ENCODE results near the gene TESK2. TPM values are rescaled to one million over a fixed set of nuclear protein-coding genes. Genes with fewer than 3 reads are reported as not detected.

Gene TESK2
- total RNA-seq, 1 donor: 2.2 TPM

DNA sequence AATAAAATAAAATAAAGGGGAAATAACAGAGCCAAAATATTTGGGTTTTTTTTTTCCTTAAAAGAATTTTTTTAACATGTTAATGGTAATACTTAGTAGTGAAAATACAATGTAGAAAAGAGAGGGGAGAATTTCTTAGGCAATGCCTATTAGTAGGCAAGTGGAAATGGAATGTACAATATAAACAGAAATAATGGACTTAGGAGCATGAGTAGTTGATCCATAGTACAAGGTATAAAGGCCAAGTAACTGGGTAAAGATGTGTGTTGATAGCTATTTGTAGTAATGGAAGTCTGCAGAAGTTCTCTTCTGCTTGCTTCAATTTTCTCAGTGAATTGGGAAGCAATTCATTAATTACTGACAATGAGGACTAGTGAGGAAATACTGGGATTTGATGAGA lies 34.4 kb downstream of the TESK2 start:
- no peak for DNase-seq (ENCODE audit: low read depth)
- no peak overlapping the region for H3K4me3 ChIP-seq (ENCODE audit: low read depth, low read length)
- TF ChIP-seq, protein P1, sequence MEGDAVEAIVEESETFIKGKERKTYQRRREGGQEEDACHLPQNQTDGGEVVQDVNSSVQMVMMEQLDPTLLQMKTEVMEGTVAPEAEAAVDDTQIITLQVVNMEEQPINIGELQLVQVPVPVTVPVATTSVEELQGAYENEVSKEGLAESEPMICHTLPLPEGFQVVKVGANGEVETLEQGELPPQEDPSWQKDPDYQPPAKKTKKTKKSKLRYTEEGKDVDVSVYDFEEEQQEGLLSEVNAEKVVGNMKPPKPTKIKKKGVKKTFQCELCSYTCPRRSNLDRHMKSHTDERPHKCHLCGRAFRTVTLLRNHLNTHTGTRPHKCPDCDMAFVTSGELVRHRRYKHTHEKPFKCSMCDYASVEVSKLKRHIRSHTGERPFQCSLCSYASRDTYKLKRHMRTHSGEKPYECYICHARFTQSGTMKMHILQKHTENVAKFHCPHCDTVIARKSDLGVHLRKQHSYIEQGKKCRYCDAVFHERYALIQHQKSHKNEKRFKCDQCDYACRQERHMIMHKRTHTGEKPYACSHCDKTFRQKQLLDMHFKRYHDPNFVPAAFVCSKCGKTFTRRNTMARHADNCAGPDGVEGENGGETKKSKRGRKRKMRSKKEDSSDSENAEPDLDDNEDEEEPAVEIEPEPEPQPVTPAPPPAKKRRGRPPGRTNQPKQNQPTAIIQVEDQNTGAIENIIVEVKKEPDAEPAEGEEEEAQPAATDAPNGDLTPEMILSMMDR (IDR thresholded peaks at IDR 0.05; ENCODE audit: insufficient read depth, low read depth, low read length): no peak

DNA sequence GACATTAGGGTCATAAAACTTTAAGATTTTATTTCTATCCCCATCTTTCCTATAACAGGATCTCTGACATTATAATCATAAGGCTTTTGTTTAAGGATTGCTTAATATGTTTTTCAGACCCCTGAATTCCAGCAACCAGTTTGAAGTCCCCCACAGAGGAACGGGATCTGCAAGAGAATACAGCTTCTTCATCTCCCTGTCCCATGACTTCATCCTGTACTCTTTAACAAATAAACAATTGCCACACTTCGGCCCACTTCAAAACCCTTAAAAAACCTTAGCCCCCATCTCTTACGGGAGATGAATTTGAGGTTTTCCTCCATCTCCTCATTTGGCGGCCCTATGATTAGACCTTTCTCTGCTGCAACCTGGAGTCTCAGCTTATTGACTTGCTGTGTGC lies 35.8 kb downstream of the TESK2 start:
- DNase-seq (ENCODE audit: low read depth): no peak
- TF ChIP-seq, protein P1 (IDR thresholded peaks at IDR 0.05; ENCODE audit: insufficient read depth, low read depth, low read length): no peak
- no peak overlapping the region for H3K4me3 ChIP-seq (ENCODE audit: low read depth, low read length)

DNA sequence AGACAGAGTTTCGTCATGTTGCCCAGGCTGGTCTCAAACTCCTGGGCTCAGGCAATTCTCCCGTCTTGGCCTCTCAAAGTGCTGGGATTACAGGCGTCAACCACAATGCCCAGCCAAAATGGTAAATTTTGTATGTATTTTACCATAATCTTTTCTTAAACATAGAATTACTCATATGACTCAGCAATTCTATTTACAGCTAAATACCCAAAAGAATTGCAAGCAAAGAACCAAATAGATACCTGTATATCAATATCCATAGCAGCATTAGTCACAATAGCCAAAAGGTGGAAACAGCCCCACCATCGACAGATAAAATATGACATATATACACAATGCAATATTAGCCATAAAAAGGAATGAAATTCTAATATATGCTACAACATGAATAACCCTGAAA lies 36.5 kb downstream of the TESK2 start:
- DNase-seq (ENCODE audit: low read depth): no peak
- H3K4me3 ChIP-seq (ENCODE audit: low read depth, low read length): no peak overlapping the region
- TF ChIP-seq, protein P1 (IDR thresholded peaks at IDR 0.05; ENCODE audit: insufficient read depth, low read depth, low read length): no peak

DNA sequence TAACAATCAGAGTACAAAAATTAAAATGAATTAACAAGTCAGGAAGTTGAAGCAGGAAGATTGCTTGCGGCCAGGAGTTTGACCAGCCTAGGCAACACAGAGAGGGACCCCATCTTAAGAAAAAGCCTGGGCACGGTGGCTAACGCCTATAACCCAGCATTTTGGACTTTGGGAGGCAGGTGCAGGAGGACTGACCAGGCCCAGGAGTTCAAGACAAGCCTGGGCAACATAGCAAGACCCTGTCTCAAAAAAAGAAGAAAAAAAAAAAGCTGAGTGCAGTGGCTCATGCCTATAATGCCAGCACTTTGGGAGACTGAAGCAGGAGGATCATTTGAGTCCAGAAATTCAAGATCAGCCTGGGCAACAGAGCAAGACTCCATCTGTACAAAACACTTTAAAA lies 38.5 kb downstream of the TESK2 start:
- TF ChIP-seq, protein P1 (IDR thresholded peaks at IDR 0.05; ENCODE audit: insufficient read depth, low read depth, low read length): no peak
- no peak for DNase-seq (ENCODE audit: low read depth)

DNA sequence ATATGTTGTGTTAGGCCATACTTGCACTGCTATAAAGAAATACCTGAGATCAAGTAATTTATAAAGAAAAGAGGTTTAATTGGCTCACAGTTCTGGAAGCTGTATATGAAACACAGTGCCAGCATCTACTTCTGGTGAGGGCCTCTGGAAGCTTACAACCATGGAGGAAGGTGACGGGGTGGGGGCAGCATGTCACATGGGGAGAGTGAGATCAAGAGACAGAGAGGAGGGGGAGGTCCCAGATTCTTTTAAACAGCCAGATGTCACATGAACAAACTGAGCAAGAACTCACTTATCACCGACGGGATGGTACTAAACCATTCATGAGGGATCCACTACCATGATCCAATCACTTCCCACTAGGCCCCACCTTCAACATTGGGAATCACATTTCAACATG lies 42.6 kb downstream of the TESK2 start:
- H3K4me3 ChIP-seq (ENCODE audit: low read depth, low read length): no peak overlapping the region
- DNase-seq (ENCODE audit: low read depth): no peak
- TF ChIP-seq, protein P1 (IDR thresholded peaks at IDR 0.05; ENCODE audit: insufficient read depth, low read depth, low read length): no peak

More for the DNA sequence above, 38.5 kb downstream of the TESK2 start:
- no peak overlapping the region for H3K4me3 ChIP-seq (ENCODE audit: low read depth, low read length)

DNA sequence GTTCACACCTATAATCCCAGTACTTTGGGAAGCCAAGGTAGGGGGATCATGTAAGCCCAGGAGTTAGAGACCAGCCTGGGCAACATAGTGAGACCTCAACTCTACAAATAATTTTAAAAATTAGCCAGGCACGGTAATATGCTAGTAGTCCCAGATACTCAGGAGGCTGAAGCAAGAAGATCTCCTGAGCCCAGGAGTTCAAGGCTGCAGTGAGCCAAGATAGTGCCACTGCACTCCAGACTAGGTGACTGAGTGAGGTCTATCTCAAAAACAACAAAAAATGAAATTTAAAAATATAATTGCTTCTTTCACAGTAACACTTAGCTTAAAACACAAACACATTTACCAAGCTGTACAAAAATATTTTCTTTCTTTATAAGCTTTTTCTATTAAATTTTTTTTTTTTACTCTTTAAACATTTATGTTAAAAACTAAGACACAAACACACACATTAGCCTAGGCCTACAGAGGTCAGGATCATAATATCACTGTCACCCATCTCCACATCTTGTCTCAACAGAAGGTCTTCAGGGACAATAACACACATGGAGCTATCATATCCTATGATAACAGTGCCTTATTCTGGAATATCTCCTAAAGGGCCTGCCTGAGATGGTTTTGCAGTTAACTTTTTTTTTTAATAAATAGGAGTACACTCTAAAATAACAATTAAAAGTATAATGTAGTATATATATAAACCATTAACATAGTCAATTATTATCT lies 43.9 kb downstream of the TESK2 start:
- no peak overlapping the region for H3K4me3 ChIP-seq (ENCODE audit: low read depth, low read length)
- TF ChIP-seq, protein P1 (IDR thresholded peaks at IDR 0.05; ENCODE audit: insufficient read depth, low read depth, low read length): no peak
- no peak for DNase-seq (ENCODE audit: low read depth)

DNA sequence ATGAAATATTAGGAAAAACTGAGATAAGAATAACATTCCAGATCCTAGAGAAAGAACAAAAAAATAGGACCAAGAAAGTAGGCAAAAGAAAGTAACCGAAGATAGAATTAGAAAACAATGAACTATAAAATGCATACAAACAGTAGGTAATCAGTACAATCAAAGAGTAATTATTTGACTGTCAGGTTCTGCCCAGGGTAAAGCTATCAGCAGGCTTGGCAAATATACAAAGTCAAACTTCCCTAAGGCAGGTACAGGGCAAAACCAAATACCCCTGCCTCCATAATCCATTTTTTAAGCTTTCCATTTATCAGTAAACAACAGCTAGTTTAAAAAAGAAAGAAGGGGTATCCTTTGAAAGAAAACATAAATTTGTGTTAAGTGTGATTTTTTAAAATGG lies 44.4 kb downstream of the TESK2 start:
- H3K4me3 ChIP-seq (ENCODE audit: low read depth, low read length): no peak overlapping the region
- TF ChIP-seq, protein P1 (IDR thresholded peaks at IDR 0.05; ENCODE audit: insufficient read depth, low read depth, low read length): no peak
- no peak for DNase-seq (ENCODE audit: low read depth)
